Activated T-helper 1 cell treated with Interleukin-2 at 50 U/mL for 16 hours (primary cell): ENCODE results near the gene ATP8A2.

Experiments
- DNase-seq: peaks from one replicate; pipeline ENCODE4 v3.0.0-alpha.2; 2020; ENCODE audit warnings: low read depth

ATP8A2 gene

DNA sequence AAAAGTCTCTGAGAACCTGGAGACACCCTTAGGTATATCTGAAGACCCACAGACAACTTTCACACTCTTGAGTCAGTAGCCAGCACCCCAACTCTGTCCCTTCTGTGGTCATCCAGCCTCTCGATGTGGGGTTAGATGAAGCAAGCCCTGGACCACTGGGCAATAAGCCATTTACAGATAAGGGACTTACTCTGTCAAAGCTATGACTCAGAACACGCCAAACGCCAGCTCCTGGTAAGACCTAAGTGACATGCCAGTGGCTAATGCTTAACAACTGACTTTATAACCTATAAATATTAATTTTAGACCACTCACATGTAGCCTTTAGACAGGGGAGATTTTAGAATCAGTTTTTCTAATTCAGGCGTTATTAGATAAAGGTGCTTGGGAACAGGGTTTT, 594.3 kb downstream of the ATP8A2 start:
- no peak for DNase-seq

GRCh38 chr13:25967144-25967543, 595.4 kb downstream of the ATP8A2 start:
- DNase-seq: no peak

- DNase-seq: no peak
Observed at GRCh38 chr13:25971047-25971446, 599.3 kb downstream of the ATP8A2 start.

GRCh38 chr13:25971459-25972145, 599.8 kb downstream of the ATP8A2 start:
- DNase-seq: peak; percentile 30

DNA sequence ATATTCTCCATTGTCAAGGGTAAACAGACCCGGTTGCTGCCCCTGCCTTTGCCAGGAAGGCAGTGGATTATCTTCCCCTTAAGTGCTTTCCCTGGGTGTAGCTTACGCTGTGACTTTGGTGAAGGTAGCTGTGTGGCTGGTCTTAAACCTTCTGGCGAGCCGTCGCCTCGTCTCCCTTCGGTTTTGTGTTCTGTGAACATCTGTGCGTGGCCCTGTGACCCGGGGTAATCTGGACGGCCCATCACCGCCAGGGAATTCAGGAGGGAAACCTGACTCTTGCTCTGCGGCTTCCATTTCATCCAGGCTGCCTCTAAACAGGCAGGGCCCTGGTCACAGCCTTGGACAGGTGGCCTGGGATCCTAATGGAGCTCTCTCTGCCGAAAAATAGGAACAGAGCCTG, 601.3 kb downstream of the ATP8A2 start:
- no peak for DNase-seq

DNA sequence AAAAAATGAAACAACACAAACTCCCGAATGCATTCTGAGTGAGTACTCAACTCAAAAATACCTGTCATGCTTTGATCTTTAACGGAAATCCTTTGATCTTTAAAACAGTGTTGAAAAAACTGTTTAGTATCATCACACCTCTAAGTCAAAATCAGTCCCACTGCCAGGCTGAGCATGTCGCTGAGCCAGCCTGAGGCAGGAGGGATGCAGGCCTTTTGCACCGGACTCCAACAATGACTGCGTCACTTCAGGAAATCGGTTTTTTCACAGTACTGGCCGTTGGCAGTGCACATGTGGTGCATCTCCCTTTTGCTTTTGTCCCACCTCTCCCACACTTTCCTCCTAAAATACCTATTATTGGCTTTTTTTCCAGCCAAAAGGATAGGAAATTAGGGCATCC, 601.8 kb downstream of the ATP8A2 start:
- DNase-seq: no peak

GRCh38 chr13:25977216-25977615, 605.4 kb downstream of the ATP8A2 start:
- DNase-seq: no peak

DNA sequence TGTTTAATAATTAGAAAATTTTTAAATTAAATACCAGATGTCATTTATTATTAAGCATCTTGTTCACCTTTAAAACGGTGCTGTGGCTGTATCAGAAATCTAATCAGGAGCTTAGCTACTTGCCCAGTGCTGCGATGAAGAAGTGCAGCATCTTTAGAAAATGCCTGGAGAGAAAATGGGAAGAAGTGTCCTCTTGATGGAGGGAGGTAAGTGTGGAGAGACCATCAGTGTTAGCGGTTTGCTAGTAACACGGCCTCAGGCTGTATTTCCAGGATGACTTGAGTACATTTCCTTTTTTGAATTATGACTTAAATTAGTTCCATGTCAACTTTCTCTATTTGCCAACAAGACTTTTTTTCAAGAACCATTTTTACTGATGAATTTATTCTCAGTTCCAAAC, 605.9 kb downstream of the ATP8A2 start:
- no peak for DNase-seq

DNA sequence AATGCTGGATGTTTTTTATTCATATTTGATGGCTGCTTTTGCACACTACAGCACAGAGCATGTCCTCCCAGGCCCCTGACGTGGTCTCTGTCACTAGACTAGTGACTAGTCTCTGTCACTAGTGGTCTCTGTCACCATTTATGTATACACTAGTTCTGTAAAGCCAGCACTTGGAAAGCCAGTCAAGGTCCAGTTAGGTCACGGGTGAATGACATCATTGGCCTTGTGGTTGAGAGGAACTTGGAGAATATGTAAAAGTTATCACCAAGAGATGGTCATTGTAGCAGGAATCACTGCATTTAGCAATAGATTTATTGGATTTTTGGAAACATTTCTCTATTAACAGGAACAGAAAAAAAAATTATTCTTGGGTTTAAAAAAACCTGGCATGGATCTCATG, 607.2 kb downstream of the ATP8A2 start:
- no peak for DNase-seq

- DNase-seq: no peak
Observed at GRCh38 chr13:25979371-25979770, 607.6 kb downstream of the ATP8A2 start.

DNA sequence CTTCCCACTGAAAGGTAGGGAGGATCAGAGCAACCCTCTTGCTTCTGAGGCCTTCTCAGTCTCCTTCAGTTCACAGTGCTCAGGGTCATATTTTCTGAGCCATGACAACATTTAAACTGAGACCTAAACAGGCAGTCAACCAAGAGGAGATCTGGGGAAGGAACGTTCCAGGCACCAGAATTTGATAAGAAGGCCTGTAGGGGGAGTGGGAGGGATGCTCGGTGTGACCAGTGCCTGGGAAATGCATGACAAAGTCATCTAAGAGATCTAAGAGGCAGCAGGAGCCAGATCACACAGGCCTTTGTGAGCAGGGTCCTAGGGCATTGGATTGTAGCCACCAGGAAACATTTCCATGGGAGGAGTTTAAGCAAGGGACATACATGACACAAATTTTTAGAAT, 608.5 kb downstream of the ATP8A2 start:
- no peak for DNase-seq

GRCh38 chr13:25981060-25981459, 609.3 kb downstream of the ATP8A2 start:
- no peak for DNase-seq

- DNase-seq: no peak
Observed at GRCh38 chr13:25982907-25983306, 611.1 kb downstream of the ATP8A2 start.

- DNase-seq: no peak
Observed at GRCh38 chr13:25987987-25988386, 616.2 kb downstream of the ATP8A2 start.

GRCh38 chr13:25988661-25989060, 616.9 kb downstream of the ATP8A2 start:
- DNase-seq: no peak

DNA sequence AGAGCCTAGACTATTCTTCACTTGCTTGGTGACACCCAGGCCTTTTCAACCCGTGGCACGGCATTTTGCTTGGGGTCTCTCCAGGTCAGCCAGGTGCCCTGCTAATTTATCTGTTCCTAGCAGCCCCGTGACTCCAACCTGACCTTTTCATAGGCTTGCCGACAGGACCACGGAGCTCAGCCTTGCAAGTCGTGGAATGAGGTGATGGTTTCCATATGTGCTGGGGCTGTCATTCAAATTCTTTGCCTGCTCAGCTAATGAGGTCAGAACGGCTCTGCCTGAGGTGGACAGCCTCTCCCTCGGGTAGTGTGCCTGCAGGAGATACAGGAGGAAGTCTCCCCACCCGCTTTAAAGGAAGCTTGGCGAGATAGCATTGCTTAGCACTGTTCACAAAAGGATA, 619.0 kb downstream of the ATP8A2 start:
- DNase-seq: no peak

- no peak for DNase-seq
Observed at GRCh38 chr13:25992076-25992475, 620.3 kb downstream of the ATP8A2 start.

GRCh38 chr13:26007261-26008125, 635.7 kb downstream of the ATP8A2 start:
- DNase-seq: no peak

- DNase-seq: no peak
Observed at GRCh38 chr13:26010487-26011207, 638.9 kb downstream of the ATP8A2 start.

GRCh38 chr13:26011208-26011573, 639.4 kb downstream of the ATP8A2 start:
- no peak for DNase-seq

DNA sequence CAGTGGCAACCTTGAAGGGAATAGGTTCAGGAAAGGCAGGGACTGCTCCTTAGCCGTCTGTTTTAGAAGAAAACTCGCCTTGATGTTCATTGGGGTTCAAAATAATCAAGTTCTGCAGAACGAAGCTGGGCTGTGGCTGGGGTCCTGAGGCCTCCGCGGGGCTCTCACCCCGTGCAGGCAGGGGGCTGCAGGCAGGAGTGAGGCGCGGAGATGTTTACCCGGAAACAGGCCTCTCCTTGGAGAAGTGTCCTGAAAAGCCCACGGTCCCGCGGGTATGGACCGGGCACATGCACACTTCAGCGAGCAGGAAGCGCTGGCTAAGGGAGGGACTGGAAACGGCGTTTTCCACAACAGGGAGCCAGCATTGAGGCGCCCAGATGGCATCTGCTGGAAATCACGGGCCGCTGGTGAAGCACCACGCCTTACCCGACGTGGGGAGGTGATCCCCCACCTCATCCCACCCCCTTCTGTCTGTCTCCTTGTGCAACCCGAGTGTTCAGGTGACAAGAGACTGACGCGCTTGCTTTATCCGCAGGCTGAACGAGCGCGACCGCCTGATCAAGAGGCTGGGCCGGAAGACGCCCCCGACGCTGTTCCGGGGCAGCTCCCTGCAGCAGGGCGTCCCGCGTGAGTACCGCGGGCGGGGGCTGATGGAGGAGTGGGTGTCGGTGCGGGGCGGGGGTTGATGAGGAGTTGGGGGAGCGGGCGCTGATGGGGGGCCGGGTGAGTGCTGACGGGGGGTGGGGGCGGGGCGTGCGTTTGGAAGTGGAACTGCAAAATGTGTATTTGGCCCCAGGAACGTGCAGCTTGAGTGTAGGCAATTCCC, 640.4 kb downstream of the ATP8A2 start:
- DNase-seq: peak; percentile 43

- DNase-seq: no peak
Observed at GRCh38 chr13:26012995-26013394, 641.2 kb downstream of the ATP8A2 start.
